GM21381 (cell line): ENCODE measurements around the gene TIE1.

Experiments
- ATAC-seq: cut with Tn5 transposase; IDR thresholded peaks from one replicate; pipeline ENCODE4 v1.9.1; 2021; ENCODE audit warnings: mild to moderate bottlenecking, moderate library complexity; ENCODE audit not compliant: unreplicated experiment

The TIE1 gene

DNA sequence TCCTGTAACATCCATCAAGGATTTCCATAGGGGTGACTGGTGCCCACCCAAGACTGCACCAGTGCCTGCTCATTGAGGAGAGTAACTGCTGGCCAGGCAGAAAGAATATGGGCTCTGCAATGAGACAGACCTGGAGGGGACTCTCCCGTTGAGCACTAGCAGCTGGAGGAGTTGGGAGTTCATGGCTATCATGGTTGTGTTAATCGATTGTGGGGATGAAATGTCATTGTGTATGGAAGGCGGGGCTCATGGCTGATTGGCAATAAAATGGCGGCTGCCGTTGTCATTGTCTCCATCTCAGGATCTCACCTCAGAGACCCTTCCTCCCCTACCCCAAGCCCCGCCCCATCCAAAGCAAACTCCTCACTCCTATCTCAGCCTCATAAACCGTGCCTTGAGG, 27.1 kb upstream of the TIE1 start:
- ATAC-seq: no peak

DNA sequence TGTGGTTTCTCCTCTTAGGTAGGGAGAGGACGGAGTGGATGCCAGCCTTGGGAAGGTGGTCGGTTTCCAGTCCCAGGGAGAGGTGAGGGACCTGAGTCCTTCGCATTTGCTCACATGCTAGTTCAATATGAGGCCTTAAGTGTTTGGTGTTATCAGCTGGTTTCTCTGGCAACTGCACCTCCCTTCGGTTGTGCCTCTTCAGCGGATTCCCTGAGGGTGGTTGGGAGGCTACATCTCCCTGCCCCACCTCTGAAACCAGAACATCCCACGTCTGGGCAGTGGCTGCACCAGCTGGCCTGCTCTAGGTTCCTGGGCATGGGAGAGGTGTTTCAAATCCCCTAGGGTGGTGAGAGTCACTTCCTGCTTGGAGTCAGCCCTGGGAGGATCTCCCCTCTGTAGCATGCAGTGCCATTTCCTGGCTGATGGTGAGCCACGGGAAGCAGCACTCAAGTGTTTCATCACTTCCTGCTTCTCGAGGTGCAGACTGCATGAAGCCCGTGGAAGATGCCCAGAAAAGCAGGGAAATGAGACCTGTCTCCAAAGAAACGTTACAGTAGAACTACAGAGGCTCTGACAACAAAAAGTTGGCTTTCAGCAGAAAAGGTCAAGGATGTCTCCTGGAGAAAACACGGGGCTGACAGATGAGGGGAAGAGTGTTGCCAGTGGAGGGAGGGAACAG, 26.5 kb upstream of the TIE1 start:
- no peak for ATAC-seq

DNA sequence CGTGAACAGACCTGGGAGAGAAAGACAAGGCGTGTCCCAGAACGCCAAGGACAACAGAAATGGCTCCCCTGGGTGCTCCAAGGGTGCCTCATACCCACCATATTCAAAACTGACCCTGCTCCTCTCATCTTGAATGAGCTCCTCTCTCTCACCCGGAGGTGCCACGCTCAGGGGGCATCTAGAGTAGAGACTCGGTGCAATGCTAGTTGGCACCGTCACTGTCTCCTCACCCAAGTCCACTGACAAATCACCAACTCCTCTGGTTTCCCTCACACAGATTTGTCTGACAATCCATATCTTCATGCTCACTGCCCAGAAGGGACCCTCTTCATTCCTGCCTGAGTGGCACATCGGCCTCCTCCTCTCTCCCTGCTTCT, 26.0 kb upstream of the TIE1 start:
- ATAC-seq: no peak

DNA sequence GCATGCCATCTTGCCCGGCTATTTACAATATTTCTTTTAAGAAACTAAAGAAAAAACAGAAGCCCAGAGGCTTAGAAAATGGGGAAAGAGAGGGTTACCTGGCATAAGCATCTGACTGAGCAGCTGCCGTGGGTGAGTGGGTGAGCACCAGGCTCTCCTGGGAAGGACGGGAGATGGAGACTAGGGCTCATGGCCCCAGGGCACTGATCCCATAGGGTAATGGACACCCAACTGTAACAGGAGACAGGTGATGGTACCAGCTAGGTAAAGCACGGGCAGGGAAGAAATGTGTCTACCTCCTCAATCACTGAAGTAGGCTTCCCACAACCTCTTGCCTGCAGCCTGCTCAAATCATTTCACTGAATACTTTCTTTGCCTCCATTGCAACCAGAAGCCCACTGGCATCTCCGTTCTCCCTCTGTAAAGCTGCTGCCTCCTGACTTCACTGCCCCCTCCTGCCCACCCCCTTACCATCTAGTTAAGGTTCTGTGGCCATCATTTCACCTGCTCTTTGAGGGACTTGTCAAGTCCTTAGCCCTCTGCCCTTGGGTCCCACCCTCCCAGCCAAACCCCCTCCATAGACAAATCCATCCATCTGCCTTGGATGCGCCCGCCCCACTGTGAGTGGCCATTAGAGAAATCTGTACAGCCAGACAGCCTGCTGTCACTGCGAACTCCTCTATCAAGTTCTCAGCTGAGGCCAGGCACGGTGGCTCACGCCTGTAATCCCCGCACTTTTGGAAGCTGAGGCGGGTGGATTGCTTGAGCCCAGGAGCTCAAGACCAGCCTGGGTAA, 24.8 kb upstream of the TIE1 start:
- ATAC-seq: no peak

DNA sequence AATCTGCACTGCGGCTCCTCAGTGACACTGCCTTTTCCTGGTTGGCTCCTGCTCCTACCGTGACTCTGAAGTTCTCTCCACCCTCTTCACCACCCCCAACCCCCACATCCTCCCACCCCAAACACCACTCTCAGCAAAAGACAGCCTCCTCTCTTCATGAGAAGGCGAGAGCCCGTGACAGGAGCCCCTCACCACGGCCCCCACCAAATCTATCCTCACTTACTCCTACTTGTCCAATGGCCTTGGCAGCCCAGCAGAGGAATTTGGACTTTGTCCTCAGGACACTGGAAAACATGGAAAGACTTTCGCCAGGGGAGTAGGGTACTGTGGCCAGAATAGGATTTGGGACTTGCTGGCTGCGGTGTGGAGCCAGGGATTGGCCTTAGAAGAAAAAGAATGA, 24.1 kb upstream of the TIE1 start:
- ATAC-seq: no peak

DNA sequence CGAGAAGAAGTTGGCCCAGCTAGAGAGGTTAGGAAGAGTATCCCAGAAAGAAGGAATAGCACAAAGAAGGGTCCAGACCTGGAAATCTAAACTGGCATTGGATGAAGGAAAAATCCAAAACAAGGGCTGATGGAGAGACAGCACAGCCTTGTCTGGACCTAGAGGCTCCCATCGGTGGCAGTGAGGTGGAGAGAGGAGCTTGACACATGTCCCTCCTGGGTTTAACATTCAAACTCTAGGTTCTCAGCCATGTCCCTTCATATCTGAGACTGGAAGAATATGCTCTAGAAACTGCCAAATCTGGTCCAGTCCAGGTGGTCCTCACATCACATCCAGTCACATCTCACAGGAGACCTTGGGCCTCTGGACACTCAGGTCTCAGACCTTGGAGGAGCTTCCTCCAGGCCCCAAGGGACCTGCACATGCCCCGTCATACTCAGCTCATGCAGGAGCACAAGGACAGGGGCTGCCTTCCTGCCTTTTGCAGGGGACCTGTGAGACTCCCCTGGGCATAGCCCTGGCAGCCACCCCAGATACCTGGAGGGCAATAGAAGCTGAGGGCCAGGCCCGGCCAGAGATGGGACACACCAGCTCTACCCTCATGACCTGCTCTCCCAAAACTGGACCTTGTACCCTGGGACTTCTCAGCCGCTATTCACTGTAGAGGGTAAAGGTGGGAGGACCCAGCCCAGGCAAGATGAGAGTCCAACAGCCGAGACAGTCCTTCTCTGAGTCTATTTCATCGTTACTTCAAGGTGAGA, 23.5 kb upstream of the TIE1 start:
- ATAC-seq: no peak

DNA sequence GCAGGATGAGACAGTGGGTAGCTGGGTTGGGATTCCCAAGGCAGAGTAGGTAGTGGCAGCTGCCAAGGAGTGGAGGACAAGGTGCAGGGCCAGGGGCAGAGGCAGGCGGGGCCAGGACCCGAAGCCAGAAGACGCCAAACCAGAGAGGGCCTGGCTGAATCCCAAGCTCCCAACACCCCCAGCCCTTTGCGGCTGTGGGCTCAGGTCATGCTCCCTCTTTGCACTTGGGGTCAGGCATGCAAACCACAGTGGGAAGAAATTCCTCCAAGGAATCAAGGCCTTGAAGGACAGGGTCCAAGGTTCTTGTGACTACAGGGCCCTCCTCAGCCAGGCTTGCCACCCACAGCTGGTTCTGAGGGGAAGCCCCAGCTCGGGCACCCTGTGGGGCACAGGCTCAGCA, 21.6 kb upstream of the TIE1 start:
- ATAC-seq: no peak

DNA sequence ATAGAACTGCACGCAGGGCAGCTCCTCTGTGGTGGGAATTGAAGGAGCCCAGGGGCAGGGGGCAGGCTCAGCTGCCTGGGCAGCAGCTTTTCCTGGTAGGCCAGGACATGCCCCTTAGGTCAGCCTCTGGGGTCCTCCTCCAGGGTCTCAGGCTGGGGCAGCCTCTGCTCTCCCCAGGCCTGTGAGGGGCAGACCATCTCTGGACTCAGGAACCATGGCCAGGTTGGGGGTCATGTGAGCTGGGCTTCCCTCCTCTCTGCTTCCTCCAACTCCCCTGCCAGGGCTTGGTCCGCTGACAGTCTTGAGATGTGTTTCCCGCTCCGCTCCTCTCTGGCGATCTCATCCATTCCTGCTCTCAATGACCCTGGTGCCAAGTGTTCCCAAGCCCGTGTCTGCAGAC, 21.1 kb upstream of the TIE1 start:
- no peak for ATAC-seq

DNA sequence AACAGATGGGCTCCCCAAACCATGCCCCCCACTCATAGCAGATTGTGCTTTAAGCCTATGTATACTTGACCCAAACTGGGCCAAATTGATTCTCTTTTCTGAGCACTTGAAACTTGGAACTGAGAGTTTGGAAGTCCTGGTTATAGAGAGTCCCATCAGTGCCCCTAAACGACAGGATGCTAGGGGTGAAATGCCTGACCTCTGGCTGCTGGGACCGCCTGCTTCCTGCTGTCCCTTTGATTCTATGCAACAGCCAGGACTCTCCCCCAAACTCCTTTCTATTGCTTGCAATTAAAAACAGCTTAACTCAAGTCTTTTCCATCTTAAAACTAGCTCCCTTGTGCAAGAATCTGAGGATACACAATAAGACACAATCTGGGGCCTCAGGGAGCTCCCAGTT, 20.1 kb upstream of the TIE1 start:
- no peak for ATAC-seq

DNA sequence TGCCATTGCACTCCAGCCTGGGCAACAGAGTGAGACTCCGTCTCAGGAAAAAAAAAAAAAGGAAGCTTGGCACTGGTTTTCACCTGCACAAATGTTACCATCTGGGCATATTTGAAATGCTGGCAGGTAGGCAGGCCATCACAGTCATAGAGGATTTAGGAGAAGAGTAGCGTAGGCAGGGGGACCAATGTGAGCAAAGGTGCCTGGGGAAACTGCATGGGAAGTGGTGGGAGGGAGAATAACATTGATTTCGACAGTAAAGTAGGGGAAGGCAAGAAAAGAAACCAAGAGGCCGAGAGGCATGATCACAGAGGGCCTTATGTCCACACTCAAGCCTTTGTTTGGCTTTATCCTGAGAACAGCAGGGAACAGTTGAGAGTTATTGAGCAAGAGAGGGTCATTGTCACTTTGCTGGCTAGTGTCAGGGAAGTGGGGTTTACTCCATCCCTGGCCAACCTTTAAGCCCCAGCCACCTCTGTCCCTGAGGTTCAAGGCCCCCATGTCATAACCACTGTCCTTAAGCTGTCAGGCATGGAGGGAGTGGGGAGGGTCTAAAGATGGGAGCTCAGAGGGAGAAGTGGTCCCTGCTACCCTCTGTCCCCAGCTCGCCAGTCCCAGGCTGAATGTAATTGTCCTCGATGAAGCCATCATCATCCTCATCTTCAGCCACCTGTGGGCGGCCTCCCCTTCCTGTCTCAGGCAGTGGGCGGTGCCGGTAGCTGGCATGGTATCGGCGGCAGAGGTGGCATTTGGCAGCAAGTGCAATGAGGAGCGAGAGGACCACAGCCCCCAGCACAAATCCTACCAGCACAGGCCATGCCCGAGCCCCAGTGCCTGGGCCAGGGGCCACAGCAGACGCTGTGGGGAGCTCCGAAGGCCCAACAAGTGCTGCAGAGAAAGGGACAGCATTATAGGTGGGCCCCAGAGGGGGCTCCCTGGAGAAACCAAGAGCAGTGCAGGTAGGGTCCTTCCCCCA, 18.3 kb upstream of the TIE1 start:
- ATAC-seq: no peak

DNA sequence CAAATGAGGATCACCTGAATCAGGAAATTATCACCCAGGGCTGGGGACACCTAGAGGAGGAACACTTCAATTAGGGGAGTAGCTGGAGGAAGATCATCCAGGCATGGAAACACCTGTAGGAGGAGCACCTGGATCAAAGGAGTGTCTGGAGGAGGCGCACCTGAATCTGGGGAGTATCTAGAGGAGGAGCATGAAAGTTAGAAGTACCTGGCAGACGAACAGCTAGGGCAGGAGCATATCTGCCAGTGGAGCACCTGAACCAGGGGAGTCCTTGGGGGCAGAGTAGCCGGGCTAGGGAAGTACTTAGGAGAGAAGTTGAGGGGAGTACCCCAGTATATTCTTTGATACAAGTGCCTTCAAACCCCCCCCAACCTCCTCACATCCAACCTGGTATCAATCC, 16.7 kb upstream of the TIE1 start:
- ATAC-seq: no peak

DNA sequence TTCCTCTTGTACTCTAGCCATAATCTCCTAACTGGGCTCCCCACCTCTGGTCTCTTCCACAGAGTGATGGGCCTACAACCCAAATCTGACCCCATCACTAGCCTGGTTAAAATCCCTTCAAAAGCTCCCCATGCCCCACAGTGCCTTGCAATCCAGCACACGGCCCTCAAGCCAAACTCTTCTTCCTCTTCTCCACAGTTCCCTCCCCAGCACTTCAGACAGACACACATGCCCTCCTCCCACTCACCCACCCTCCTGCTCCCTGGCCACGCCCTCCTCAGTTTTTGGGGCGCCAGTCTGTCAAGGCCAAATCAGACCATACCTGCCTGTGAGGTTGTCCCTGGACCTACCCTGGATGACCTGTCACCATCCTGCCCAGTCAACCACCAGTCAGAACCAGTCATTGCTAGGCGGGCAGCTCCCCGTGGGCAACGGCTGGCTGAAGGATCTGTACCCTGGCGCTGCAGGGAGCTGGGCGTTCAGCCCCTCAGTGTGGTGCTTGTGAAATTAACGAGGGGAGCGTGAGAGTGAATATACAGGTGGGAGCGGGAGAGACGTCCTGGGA, 16.2 kb upstream of the TIE1 start:
- ATAC-seq: no peak

DNA sequence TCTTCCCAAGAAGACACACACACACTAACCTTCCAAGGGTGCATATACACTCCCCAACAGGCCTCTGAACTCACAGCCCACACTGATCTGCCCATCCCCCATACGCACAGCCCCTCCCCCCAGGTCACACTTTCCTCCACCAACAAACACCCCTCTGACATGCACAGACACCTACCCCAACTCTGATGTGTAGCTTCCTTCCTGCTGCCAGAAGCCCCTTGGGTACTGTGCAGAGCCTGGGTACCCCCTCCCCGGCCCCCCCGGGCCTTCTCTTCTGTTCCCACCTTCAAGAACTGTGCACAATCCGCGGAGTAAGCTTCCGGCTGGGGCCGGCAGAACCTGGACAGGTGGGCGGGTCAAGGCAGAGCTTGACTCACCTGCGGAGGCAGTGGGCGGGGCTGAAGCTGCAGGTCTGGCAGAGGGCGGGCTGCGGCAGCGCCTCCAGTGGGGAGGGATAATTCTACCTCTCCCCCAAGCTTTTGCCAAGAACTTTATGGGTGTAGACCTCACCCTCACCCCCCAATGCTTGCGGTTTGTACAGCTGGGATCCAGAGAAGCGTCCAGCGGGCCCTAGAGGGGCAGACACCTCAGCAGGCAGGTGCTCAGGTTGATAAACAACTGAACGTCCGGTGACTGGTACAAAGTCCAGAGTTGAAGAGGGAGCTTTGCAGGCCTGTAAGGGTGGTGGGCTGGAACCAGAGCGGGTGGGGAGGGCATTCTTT, 15.4 kb upstream of the TIE1 start, which contains the start of gene C1orf210:
Gene C1orf210 (minus strand): TSS at position 313 of the 722 bp plus-strand sequence. CDS start 2,311 bp downstream, outside the sequence.
- no peak for ATAC-seq

DNA sequence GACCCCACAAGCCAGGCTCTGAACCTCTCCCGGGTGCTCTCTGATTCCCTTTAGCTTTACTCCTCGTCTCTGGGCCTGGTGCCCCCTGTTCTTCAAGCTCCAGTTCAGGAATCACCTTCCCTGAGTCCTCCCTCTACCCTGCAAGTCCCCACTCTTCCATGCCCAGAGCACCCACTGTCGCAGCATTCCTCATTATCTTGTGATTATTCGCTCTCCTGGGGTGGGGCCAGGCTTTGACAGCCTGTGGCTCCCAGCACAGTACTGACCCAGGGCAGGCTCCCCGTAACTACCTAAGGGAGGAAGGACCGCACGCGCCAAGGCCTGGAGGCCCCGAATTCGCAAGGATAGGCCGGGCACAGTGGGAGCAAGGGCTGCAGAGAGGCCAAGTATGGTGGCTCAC, 14.7 kb upstream of the TIE1 start:
- ATAC-seq: no peak

DNA sequence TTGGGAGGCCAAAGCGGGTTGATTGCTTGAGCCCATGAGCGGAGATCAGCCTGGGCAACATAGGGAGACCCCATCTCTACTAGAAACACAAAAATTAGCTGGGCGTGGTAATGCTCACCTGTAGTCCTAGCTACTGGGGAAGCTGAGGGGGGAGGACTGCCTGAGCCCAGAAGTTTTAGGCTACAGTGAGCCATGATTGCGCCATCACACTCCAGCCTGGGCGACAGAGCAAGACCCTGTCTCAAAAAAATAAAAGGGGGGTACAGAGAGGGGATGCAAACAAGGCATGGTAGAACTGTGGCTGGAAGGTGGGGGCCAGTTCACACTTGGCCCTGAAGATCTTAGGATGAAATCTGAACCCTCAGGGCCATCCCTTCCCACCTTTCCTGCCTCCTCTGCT, 14.2 kb upstream of the TIE1 start:
- no peak for ATAC-seq

DNA sequence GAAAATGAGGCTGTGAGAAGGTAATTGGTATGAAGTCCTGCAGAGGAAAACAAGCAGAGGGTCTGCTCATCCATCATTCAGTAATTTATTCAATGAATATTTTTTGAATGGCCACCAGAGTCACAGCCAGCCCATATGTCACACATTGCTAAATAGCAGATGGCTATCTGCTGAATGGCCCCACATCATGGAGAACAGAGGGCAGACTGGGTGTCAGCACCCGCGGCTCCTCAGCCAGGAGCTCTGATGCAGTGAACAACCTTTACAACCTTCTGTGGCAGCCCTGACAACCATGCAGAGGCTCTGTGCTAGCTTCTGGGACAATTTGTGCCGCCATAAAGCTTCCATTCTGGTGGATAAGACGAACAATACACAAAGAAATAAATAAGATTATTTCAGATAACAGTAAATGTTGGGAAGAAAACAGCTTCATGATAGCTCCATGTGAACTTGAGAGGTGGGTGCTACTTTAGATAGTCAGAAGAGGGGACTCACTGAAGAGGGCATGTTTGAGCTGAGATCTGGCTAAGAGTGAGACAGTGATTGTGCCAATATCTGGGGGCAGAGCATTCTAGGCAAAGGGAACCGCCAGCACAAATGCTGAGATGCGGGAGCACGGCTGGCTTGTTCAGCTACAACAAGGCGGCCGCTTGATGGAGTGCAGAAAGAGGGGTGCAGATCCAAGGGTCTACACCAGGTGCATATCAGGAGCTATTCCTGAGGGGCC, 12.6 kb upstream of the TIE1 start:
- no peak for ATAC-seq

DNA sequence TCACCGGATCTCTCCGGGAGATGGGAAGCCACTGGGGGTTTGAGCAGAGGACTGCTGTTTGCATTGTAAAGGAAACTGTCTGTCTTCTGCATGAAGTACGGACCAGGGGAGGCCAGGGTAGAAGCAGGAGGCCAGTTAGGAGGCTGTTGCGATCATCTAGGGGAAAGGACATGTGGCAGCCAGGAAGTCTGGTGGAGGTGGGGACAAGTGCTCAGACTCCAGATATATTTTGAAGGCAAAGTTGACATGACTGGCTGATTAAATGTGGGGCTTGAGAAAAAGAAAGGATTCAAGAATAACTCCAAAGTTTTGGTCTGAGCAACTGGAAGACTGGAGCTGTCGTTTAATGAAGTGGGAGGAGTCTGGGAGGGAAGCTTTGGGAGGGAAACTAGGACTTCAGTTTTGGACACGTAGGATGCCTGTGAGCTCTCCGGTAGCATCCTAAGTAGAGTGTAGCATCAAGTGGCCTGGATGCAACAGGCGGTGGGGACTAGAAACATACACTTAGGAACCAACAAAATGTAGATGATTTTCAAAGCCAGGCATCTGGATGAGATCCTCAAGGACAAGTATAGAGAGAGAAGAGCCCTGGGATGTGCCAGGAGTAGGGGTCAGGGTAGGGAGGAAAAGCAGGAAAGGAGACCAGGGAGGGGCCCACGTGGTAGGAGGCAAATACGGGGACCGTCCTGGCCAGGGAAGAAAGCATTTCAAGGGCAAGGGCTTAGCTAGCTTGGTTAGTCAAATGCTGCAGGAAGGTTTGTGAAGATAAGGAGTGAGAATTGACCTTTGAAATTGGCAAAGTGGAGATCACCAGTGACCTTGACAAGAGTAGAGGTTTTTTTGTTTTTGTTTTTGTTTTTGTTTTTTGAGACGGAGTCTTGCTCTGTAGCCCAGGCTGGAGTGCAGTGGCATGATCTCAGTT, 11.7 kb upstream of the TIE1 start:
- ATAC-seq: no peak

DNA sequence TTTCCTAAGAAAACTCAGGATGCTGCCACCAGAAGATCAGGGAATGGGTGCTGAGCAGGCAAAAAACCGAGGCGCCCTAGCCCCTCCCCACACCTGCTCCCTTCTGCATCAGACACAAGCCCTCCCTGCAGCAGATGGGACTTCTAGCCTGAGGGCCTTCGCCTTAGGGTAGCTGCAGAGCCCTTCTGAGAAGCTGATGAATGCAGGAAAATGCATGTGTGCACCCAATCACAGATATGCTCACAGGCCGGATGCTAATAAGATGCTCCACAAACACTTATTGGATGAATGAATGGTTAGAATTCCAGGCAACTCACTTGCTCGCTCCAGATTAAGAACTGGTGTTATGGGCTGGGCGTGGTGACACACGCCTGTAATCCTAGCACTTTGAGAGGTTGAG, 8.6 kb upstream of the TIE1 start:
- no peak for ATAC-seq
